ENCODE results near the gene ZIC1. TPM values are rescaled to one million over a fixed set of nuclear protein-coding genes. Genes with fewer than 3 reads are reported as not detected.

ZIC1 gene
- polyA plus RNA-seq, 3 donors = 2.7 TPM; not detected in 2

DNA sequence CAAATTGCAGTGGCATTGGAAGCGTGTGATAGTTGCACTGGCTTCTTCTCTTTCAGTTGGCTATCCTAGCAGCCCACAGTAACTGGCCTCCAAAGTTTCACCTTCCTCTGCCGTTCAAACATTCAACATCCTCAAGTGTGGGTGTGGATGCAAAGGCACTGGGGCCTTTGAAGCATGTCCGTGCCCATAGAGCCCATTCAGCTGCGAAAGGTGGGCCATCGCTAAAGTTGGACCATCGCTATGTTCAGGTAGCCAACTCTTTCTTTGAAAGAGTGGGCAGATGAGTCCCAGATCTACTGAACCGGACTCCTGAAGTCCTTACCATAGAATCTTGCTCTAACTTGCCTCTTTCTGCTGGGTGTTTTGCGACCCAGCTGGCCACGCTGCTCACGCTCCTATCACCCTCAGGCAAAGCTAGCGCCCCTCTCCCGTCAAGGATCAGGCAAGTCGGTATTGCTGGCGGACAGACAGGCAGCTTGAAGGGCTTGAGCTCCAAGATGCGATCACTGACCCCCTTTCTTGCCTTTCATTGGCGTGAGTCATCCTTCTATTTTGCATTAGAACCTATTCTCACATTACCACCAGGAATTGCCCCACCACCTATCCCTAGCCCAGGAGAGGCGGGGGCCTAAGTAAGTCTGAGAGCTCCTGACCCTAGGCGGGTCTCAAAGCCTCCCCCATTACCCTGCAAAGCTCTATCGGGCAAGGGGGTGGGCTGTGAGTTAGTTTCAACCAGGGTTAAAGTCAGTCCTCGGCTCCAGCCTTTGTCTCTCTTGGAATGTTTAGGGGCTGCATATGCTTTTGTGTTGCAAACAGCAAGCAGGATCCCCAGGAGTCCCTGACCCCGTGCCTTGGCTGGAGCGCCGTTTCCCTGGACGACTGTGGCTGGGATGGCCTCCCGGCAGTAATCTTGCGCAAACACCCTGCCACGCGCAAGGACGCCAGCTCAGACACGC, 31.5 kb upstream of the ZIC1 start:
- H3K27ac ChIP-seq (ENCODE audit: low read depth, low read length) = no peak overlapping the region
- 6 to 7% (median 6%) methylated on average over 30 of the region's 30 CpGs for WGBS, 3 donors

GRCh38 chr3:147379651-147380050, 29.5 kb upstream of the ZIC1 start:
- no peak overlapping the region for H3K27ac ChIP-seq (ENCODE audit: low read depth, low read length)
- WGBS, 3 donors = 7 to 10% (median 10%) methylated on average over 10 of the region's 10 CpGs

DNA sequence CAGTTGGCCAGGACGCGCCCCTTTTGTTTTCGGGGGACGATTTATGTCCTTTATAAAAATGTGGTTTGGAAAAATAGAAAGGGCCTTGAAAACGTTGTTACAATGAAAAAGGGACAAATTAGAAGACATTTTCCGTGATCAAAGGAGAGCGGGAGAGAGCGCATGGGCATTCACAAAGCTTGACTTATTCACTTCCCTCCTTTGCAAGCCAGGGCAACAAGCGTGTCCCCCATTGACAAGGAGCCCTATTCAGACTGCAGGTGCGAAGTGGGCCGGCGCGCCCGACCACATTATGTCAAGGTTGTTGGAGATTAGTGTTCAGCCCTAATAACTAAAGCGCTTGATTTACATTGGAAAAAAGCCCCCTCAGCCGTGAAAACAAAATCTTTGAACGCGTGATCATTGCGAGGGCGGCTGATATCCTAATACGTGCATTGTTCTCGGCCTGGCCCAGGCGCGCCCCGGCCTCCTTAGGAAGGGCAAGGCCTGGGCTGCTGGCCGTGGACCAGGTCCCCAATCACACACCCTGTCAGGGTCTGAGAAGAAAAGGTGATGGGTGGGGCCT, 28.7 kb upstream of the ZIC1 start:
- WGBS, 3 donors = 8 to 10% (median 8%) methylated on average over 26 of the region's 26 CpGs

GRCh38 chr3:147380977-147381376, 28.2 kb upstream of the ZIC1 start:
- H3K27ac ChIP-seq (ENCODE audit: low read depth, low read length) = no peak overlapping the region
- 13 to 25% (median 15%) methylated on average over 3 of the region's 3 CpGs for WGBS, 3 donors

More for the DNA sequence above, 28.7 kb upstream of the ZIC1 start:
- H3K27ac ChIP-seq (ENCODE audit: low read depth, low read length) = no peak overlapping the region

DNA sequence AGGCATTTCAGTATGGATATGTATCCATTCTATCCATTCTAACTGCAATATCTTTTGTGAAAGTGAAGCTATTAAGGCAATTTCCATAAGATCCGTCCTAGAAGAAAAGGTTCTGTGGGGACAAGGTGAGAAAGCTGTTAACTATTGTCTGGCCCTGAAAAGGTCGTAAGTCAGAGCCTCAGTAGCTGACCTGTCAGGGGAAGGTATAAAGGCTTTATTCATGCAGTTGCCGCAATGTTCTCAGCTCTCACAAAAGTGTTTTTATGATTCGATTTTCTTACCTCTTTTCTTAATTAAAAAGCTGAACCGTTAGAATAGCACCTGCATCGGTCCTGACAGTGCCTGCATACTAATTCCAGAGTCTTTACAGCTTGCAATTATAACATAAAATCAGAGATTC, 27.6 kb upstream of the ZIC1 start:
- H3K27ac ChIP-seq (ENCODE audit: low read depth, low read length) = no peak overlapping the region
- 8 to 9% (median 8%) methylated on average over 6 of the region's 6 CpGs for WGBS, 3 donors

- 3% methylated on average over 6 of the region's 6 CpGs for WGBS, 3 donors
These were observed 25.5 kb upstream of the ZIC1 start for GRCh38 chr3:147383617-147384016.

GRCh38 chr3:147384210-147385058, 24.7 kb upstream of the ZIC1 start:
- H3K27ac ChIP-seq (ENCODE audit: low read depth, low read length) = no peak overlapping the region
- WGBS, 3 donors = 8 to 11% (median 10%) methylated on average over 27 of the region's 27 CpGs

More at GRCh38 chr3:147383617-147384016, 25.5 kb upstream of the ZIC1 start:
- no peak overlapping the region for H3K27ac ChIP-seq (ENCODE audit: low read depth, low read length)

GRCh38 chr3:147385059-147386012, 23.8 kb upstream of the ZIC1 start:
- no peak overlapping the region for H3K27ac ChIP-seq (ENCODE audit: low read depth, low read length)
- WGBS, 3 donors = 7 to 12% (median 8%) methylated on average over 23 of the region's 23 CpGs

GRCh38 chr3:147387291-147387884, 21.8 kb upstream of the ZIC1 start:
- no peak overlapping the region for H3K27ac ChIP-seq (ENCODE audit: low read depth, low read length)
- 6 to 7% (median 7%) methylated on average over 10 of the region's 10 CpGs for WGBS, 3 donors

GRCh38 chr3:147387885-147388699, 21.1 kb upstream of the ZIC1 start:
- no peak overlapping the region for H3K27ac ChIP-seq (ENCODE audit: low read depth, low read length)
- 6 to 10% (median 9%) methylated on average over 36 of the region's 36 CpGs for WGBS, 3 donors

GRCh38 chr3:147388700-147389580, 20.2 kb upstream of the ZIC1 start:
- H3K27ac ChIP-seq (ENCODE audit: low read depth, low read length) = no peak overlapping the region
- 10 to 11% (median 10%) methylated on average over 25 of the region's 25 CpGs for WGBS, 3 donors

DNA sequence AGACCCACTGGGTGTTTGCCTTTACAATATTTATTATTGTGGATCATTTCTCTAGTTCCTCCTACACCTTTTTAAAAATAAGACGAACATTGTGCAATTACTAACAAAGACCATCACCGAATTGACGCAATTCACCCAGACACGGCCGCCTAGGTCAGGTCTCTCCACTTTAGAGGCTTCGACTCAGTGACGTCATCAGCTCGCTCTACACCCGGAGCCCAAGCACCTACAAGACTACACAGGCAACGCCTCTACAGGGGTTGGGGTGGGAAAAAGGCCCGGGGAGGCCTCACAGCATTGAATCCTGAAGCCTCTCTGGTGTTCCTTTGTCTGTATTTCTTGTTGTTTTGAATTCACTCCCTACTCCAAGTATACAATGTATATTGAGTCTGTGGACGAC, 19.4 kb upstream of the ZIC1 start:
- no peak overlapping the region for H3K27ac ChIP-seq (ENCODE audit: low read depth, low read length)
- WGBS, 3 donors = 4 to 6% (median 5%) methylated on average over 12 of the region's 12 CpGs

GRCh38 chr3:147390589-147391569, 18.3 kb upstream of the ZIC1 start:
- no peak overlapping the region for H3K27ac ChIP-seq (ENCODE audit: low read depth, low read length)
- 5 to 9% (median 7%) methylated on average over 69 to 77 of the region's 77 CpGs for WGBS, 3 donors

- 2 to 4% (median 3%) methylated on average over 51 of the region's 51 CpGs for WGBS, 3 donors
- H3K27ac ChIP-seq (ENCODE audit: low read depth, low read length) = no peak overlapping the region
These were observed 17.2 kb upstream of the ZIC1 start for GRCh38 chr3:147391781-147392624.
